Adrenal gland (tissue), 12 donors: Measurements from ENCODE around the gene BZW2. TPM values are rescaled to one million over a fixed set of nuclear protein-coding genes. Genes with fewer than 3 reads are reported as not detected.

ENCODE experiments used
- DNase-seq, 7 donors: peaks; one replicate each; pipeline ENCODE4 v3.0.0-alpha.2; 2019 to 2020
- H3K27ac ChIP-seq, 5 donors: fragments of 200-600 bp; sonication (generic) in 4 of 5; 1 replicate in 3 of 5; 2 replicates in 2 of 5; pipeline versions ENCODE4 v1.5.1 to v1.8.0; 2016 to 2020; ENCODE audit warnings: mild to moderate bottlenecking in 1 of 5
- H3K27me3 ChIP-seq: fragments of 200-600 bp; 2 replicates; pipeline ENCODE4 v1.8.0; 2021
- H3K36me3 ChIP-seq, 2 donors: fragments of 200-600 bp; replicated peaks in 1 of 2; 1 replicate in 1 of 2; 2 replicates in 1 of 2; pipeline versions ENCODE4 v1.5.1 to v1.8.0; 2018 to 2022
- H3K4me1 ChIP-seq, 2 donors: fragments of 200-600 bp; replicated peaks in 1 of 2; 1 replicate in 1 of 2; 2 replicates in 1 of 2; pipeline versions ENCODE4 v1.5.1 to v1.8.0; 2018 to 2021
- H3K4me3 ChIP-seq, 4 donors: fragments of 200-600 bp; sonication (generic) in 3 of 4; one replicate each; pipeline ENCODE4 v1.5.1; 2016 to 2018
- H3K9me3 ChIP-seq, 3 donors: fragments of 200-600 bp; sonication (generic) in 1 of 3; replicated peaks in 1 of 3; 1 replicate in 2 of 3; 2 replicates in 1 of 3; pipeline versions ENCODE4 v1.5.1 to v1.8.0; 2016 to 2021
- POLR2A ChIP-seq, 2 donors: fragments of 450-650 bp; IDR thresholded peaks; one replicate each; pipeline ENCODE4 v1.6.1; 2017; ENCODE audit warnings: antibody characterized with exemption in 2 of 2, mild to moderate bottlenecking in 2 of 2, moderate library complexity in 1 of 2
- WGBS, 4 donors: extraction: QIAGEN DNeasy Blood & Tissue Kit in 2 of 4; methylation state at CpG; one replicate each; pipeline versions ENCODE4 v1.1.5 to v1.1.7; 2013 to 2017; 5-methylcytosine and 5-hydroxymethylcytosine counted together
- intact Hi-C, 2 donors: fragments of 100-400 bp; cut with DNase I; formaldehyde crosslinking; loops; one replicate each; pipeline versions ENCODE4 v1.14.1 to v1.15.0; 2022 to 2023
- polyA plus RNA-seq, 3 donors: library from polyadenylated mRNA; stranded (reverse); fragments of 200-250 nt in 2 of 3; fragments of 350-450 nt in 1 of 3; fragmentation: Illumina TruSeq in 1 of 3; extraction: RNeasy Lipid Tissue Mini Kit (QIAGEN cat#74804) in 1 of 3; gene quantifications; one replicate each; pipeline ENCODE4 v1.2.3, GENCODE V29; 2013 to 2014
- total RNA-seq, 9 donors: library from RNA; depleted of rRNA in 4 of 9; stranded (reverse); fragments of >200 nt in 4 of 9; fragments of 120-200 nt in 1 of 9; fragmentation: NEBNext Ultra II Directional in 1 of 9; extraction: Animal tissue kit (Norgen Biotek cat#: 25700) in 1 of 9; gene quantifications; one replicate each; pipeline versions ENCODE4 v1.1.0 to v1.2.4, GENCODE V29; 2013 to 2023
- TF ChIP-seq, protein P1 (sequence below), 6 experiments: fragments of 450-650 bp in 4 of 6; fragments of 200-600 bp in 2 of 6; sonication (generic) in 1 of 6; IDR thresholded peaks; 1 replicate in 5 of 6; 2 replicates in 1 of 6; pipeline versions ENCODE4 v1.5.1 to v1.8.0; 2016 to 2021; ENCODE audit warnings: antibody characterized with exemption in 6 of 6, mild to moderate bottlenecking in 2 of 6, moderate library complexity in 1 of 6
- donor health status: healthy with polysubstance abuse.
- donor health status: Bipolar disorder and iron deficiency.
- donor health status: DM: yes; HTN: yes; CAD: no.
- donor health status: DM: no; HTN: no; CAD: no.
- donor health status: DM: no; HTN: no; CAD: no.
- donor health status: DM: yes; HTN: yes; CAD: no.

Gene BZW2
- total and polyA plus RNA-seq, 12 donors: 11.1 to 46.5 (median 34.2) TPM

DNA sequence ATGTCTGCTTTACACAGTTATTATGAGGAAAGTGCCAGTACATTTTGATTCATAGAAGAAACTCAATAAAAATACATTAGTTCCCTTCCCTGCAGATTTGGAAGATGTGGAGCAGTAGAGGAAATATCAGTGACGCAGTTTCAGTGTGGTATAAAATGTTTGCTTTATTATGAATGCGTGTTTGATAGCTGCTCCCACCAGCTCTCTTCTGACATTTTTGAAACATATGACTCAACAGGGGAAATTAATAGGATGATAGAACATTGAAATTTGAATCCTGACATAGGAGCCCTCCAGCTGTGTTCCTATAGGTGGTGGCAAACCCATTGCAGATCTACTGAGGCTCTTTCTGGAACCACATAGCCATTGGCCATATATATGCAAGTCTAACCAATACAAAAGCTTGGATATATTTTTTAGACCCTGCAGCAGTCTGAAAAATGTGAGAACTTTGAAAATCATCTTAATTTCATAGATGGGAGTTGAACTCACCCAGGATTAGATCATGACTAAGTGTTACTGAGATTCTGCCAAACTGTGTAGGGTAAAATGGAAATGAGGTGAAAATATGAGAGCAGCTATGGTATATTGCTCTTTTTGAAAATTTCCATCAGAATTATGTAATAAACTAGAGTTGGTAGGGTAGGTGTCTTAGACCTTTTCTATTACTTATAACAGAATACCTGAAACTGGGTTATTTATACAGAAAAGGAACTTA is 47.8 kb downstream of the BZW2 start:
- Histone ChIP-seq H3K9me3 (no peaks in the 10 kb centered on the region), H3K27ac (no peak overlapping the region), H3K4me1 (no peaks in the 10 kb centered on the region), H3K36me3 (peaks cover 0 to 17% of the 10 kb centered on the region in 2 donors), H3K4me3 (no peak overlapping the region), H3K27me3 (no peaks in the 10 kb centered on the region)
- intact Hi-C loops: loop anchor here in 1 of 2 donors (10.0 kb wide), 1 partner anchor 221 kb away; no protein-coding TSS in a partner anchor
- DNase-seq: no peak
- no peak for TF ChIP-seq POLR2A (IDR thresholded peaks at IDR 0.05)
- TF ChIP-seq, protein P1, sequence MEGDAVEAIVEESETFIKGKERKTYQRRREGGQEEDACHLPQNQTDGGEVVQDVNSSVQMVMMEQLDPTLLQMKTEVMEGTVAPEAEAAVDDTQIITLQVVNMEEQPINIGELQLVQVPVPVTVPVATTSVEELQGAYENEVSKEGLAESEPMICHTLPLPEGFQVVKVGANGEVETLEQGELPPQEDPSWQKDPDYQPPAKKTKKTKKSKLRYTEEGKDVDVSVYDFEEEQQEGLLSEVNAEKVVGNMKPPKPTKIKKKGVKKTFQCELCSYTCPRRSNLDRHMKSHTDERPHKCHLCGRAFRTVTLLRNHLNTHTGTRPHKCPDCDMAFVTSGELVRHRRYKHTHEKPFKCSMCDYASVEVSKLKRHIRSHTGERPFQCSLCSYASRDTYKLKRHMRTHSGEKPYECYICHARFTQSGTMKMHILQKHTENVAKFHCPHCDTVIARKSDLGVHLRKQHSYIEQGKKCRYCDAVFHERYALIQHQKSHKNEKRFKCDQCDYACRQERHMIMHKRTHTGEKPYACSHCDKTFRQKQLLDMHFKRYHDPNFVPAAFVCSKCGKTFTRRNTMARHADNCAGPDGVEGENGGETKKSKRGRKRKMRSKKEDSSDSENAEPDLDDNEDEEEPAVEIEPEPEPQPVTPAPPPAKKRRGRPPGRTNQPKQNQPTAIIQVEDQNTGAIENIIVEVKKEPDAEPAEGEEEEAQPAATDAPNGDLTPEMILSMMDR (IDR thresholded peaks at IDR 0.05): no peak
- whole genome bisulfite sequencing, 4 donors: 98 to 100% (median 99%) methylated on average over 2 of the region's 2 CpGs

DNA sequence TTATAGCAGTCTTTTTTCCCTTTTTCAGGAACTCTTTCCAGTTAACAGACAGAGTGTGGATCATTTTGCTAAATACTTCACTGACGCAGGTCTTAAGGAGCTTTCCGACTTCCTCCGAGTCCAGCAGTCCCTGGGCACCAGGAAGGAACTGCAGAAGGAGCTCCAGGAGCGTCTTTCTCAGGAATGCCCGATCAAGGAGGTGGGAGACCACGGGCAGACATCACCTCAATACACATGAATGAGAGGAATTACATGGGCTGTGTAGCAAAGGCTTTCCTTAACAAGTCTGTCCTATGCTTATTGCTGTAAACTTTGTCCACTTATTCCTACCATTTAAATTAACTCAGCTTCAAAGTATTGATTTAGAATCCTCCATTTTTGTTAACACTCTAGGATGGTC is 48.8 kb downstream of the BZW2 start:
- TF ChIP-seq, protein P1 (IDR thresholded peaks at IDR 0.05): no peak
- TF ChIP-seq POLR2A (IDR thresholded peaks at IDR 0.05): no peak
- Histone ChIP-seq H3K27me3 (no peaks in the 10 kb centered on the region), H3K9me3 (no peaks in the 10 kb centered on the region), H3K4me3 (no peak overlapping the region), H3K4me1 (no peaks in the 10 kb centered on the region), H3K27ac (no peak overlapping the region), H3K36me3 (peaks cover 0 to 17% of the 10 kb centered on the region in 2 donors)
- DNase-seq: no peak
- WGBS, 4 donors: 85 to 94% (median 92%) methylated on average over 6 of the region's 6 CpGs
- intact Hi-C loops: loop anchor here (5.0 to 10.0 kb wide), 2 partner anchors 220 to 222 kb away; no protein-coding TSS in a partner anchor

DNA sequence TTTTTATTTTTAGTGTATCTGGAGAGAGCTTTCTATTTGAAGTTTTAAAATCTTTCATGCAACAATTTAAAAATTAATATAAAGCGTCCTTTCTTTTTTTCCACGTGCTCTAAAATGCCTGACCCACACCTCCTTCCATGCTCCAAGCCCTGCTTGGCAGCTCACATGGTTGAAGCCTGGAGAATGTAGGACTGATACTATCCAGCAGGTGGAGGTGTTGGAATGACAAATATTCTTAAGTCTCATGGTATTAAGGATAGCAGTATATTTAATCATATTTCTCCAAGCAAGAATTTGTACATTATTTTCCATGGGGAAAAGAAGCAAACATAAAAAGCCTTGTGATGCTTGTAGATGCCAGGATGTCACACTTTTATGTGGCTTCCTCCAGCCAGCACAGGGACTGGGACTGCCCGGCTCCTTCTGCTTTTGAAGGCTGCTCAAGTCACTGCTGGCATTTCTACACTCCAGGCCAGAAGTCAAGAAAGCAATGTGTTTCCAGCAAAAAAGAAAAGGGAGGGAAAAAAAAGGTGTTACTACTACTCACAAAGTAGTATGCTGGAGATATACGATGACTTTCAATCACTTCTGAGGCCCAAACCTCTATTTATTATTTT is 49.7 kb downstream of the BZW2 start:
- intact Hi-C loops: loop anchor here (5.0 to 10.0 kb wide), 2 partner anchors 219 to 222 kb away; no protein-coding TSS in a partner anchor
- Histone ChIP-seq H3K9me3 (no peaks in the 10 kb centered on the region), H3K27me3 (no peaks in the 10 kb centered on the region), H3K27ac (no peak overlapping the region), H3K4me1 (no peaks in the 10 kb centered on the region), H3K4me3 (no peak overlapping the region), H3K36me3 (peaks cover 0 to 25% of the 10 kb centered on the region in 2 donors)
- TF ChIP-seq POLR2A (IDR thresholded peaks at IDR 0.05): no peak
- TF ChIP-seq, protein P1 (IDR thresholded peaks at IDR 0.05): peak; percentile 36 to 77 (median 70)
- WGBS, 4 donors: 69 to 80% (median 76%) methylated on average over 4 of the region's 4 CpGs
- peak; percentile 25 to 77 (median 45) for DNase-seq

DNA sequence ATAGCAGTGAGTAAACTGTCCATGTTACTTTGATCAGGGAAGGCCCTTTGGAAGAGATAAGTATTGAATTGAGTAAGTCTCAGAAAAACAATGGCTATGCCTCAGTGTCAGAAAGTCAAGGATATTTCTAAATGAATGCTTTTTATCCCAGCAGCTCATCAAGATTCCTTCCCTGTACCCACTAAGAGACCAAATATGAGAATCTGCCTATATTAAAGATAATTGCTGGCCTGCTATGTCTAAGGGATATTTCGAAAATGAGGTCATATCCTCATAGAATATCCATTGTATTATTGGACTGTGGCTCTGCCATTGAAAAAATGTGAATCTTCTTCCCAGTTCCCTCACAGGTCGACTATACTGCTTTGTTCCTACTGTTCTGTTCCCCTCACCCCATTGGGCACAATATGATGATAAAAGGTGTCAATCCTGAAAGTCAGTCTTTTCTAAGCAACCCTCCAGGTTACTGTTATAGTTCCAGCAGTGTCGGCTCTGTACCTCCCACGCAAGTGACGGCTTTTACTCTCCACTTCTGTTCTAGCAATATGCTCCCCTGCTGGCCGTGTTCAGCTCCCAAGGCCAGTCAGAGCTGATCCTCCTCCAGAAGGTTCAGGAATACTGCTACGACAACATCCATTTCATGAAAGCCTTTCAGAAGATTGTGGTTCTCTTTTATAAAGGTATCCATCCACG is 51.7 kb downstream of the BZW2 start:
- intact Hi-C loops: loop anchor here (5.0 to 10.0 kb wide), 2 partner anchors 217 to 220 kb away; no protein-coding TSS in a partner anchor
- no peak overlapping the region for H3K4me3 ChIP-seq
- no peak for TF ChIP-seq POLR2A (IDR thresholded peaks at IDR 0.05)
- TF ChIP-seq, protein P1 (IDR thresholded peaks at IDR 0.05): no peak
- no peak overlapping the region for H3K27ac ChIP-seq
- H3K27me3 ChIP-seq: no peaks in the 10 kb centered on the region
- H3K4me1 ChIP-seq: no peaks in the 10 kb centered on the region
- H3K36me3 ChIP-seq: peaks cover 0 to 25% of the 10 kb centered on the region in 2 donors
- no peaks in the 10 kb centered on the region for H3K9me3 ChIP-seq
- 90 to 93% (median 92%) methylated on average over 8 of the region's 8 CpGs for WGBS, 4 donors
- no peak for DNase-seq
